ENCODE results near the gene TOR3A. TPM values are rescaled to one million over a fixed set of nuclear protein-coding genes. Genes with fewer than 3 reads are reported as not detected.

Gene TOR3A
- total RNA-seq, 1 donor from 2014 or later = 8.2 TPM

- Mint-ChIP-seq H3K4me3 (ENCODE audit: unreplicated experiment) (no peak overlapping the region), H3K36me3 (ENCODE audit: unreplicated experiment) (no peaks in the 10 kb centered on the region), H3K4me1 (ENCODE audit: low read depth, unreplicated experiment) (peaks cover 13% of the 10 kb centered on the region), H3K27me3 (ENCODE audit: unreplicated experiment) (peaks cover 3% of the 10 kb centered on the region), H3K27ac (ENCODE audit: unreplicated experiment) (no peak overlapping the region), H3K9me3 (ENCODE audit: unreplicated experiment) (peaks cover 6% of the 10 kb centered on the region)
- DNase-seq = no peak
- TF ChIP-seq CTCF (IDR thresholded peaks at IDR 0.05; ENCODE audit: partially characterized antibody, unreplicated experiment) = no peak
Measured at GRCh38 chr1:179042087-179042486, 39.8 kb upstream of the TOR3A start.

- Mint-ChIP-seq H3K27me3 (ENCODE audit: unreplicated experiment) (peaks cover 3% of the 10 kb centered on the region), H3K9me3 (ENCODE audit: unreplicated experiment) (peaks cover 6% of the 10 kb centered on the region), H3K4me3 (ENCODE audit: unreplicated experiment) (no peak overlapping the region), H3K27ac (ENCODE audit: unreplicated experiment) (no peak overlapping the region), H3K4me1 (ENCODE audit: low read depth, unreplicated experiment) (peaks cover 13% of the 10 kb centered on the region), H3K36me3 (ENCODE audit: unreplicated experiment) (no peaks in the 10 kb centered on the region)
- TF ChIP-seq CTCF (IDR thresholded peaks at IDR 0.05; ENCODE audit: partially characterized antibody, unreplicated experiment) = no peak
- no peak for DNase-seq
Measured at GRCh38 chr1:179042700-179043099, 39.2 kb upstream of the TOR3A start.

- no peak overlapping the region for H3K4me3 Mint-ChIP-seq (ENCODE audit: unreplicated experiment)
- peaks cover 6% of the 10 kb centered on the region for H3K9me3 Mint-ChIP-seq (ENCODE audit: unreplicated experiment)
- H3K27me3 Mint-ChIP-seq (ENCODE audit: unreplicated experiment) = peaks cover 3% of the 10 kb centered on the region
- no peak for DNase-seq
- H3K36me3 Mint-ChIP-seq (ENCODE audit: unreplicated experiment) = no peaks in the 10 kb centered on the region
- peaks cover 13% of the 10 kb centered on the region for H3K4me1 Mint-ChIP-seq (ENCODE audit: low read depth, unreplicated experiment)
- H3K27ac Mint-ChIP-seq (ENCODE audit: unreplicated experiment) = no peak overlapping the region
- TF ChIP-seq CTCF (IDR thresholded peaks at IDR 0.05; ENCODE audit: partially characterized antibody, unreplicated experiment) = no peak
Measured at GRCh38 chr1:179043266-179043665, 38.6 kb upstream of the TOR3A start.

- DNase-seq = no peak
- Mint-ChIP-seq H3K27me3 (ENCODE audit: unreplicated experiment) (peaks cover 3% of the 10 kb centered on the region), H3K4me3 (ENCODE audit: unreplicated experiment) (no peak overlapping the region), H3K27ac (ENCODE audit: unreplicated experiment) (no peak overlapping the region), H3K36me3 (ENCODE audit: unreplicated experiment) (no peaks in the 10 kb centered on the region), H3K9me3 (ENCODE audit: unreplicated experiment) (peaks cover 6% of the 10 kb centered on the region), H3K4me1 (ENCODE audit: low read depth, unreplicated experiment) (peaks cover 9% of the 10 kb centered on the region)
- TF ChIP-seq CTCF (IDR thresholded peaks at IDR 0.05; ENCODE audit: partially characterized antibody, unreplicated experiment) = no peak
Measured at GRCh38 chr1:179043907-179044306, 38.0 kb upstream of the TOR3A start.

- no peak for DNase-seq
- H3K36me3 Mint-ChIP-seq (ENCODE audit: unreplicated experiment) = no peaks in the 10 kb centered on the region
- peaks cover 1% of the 10 kb centered on the region for H3K9me3 Mint-ChIP-seq (ENCODE audit: unreplicated experiment)
- no peak overlapping the region for H3K4me3 Mint-ChIP-seq (ENCODE audit: unreplicated experiment)
- no peak overlapping the region for H3K27ac Mint-ChIP-seq (ENCODE audit: unreplicated experiment)
- peaks cover 2% of the 10 kb centered on the region for H3K27me3 Mint-ChIP-seq (ENCODE audit: unreplicated experiment)
- no peak for TF ChIP-seq CTCF (IDR thresholded peaks at IDR 0.05; ENCODE audit: partially characterized antibody, unreplicated experiment)
- peaks cover 3% of the 10 kb centered on the region for H3K4me1 Mint-ChIP-seq (ENCODE audit: low read depth, unreplicated experiment)
Measured at GRCh38 chr1:179046808-179047635, 34.8 kb upstream of the TOR3A start.
